CMK (cell line): ENCODE measurements around the gene ATL1.
"Not testable (repeated sequence)": the region's sequence is repeated elsewhere in the genome, so short reads cannot be mapped to it uniquely, and the experiment has no call there.

Experiments
- DNase-seq: peaks from one replicate; pipeline ENCODE4 v3.0.0-alpha.2; 2010; ENCODE audit warnings: low read depth

The ATL1 gene

DNA sequence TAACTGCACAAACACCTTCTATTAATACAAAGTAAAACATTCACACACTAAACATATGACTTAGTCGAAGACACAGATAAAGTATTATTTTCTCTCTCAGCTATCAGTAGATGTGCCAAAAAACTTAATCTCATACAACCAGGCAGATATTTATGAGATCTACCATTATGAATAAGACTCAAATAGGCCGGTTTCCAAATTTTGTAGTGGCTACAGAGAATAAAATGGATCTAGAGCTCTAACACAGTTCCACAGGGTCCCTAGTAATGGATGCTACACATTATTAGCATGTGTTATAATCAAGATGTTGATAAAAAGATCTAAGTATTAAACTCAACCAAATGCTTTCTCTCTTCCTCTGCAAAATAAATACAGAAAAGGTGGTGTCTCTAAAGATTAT is 97.8 kb downstream of the ATL1 start:
- no peak for DNase-seq

DNA sequence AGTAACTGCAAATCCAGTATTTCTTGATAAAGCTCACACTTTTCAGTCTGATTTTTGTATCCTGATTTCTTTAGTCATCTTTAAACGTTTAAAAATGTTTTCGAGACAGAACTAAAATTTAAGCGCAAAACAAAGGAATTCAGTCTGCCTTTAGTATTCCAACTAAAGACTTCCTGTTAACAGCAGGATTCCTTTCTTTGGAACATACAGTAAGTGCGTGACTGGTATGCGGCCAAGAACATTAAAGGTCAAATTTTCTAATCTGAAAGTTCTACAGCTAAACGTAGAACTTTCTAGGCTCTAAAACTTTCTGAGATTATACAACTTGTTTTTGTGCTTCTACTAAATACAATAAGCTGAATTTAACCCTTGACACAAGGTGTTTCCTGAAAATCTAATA is 98.3 kb downstream of the ATL1 start:
- DNase-seq = no peak

DNA sequence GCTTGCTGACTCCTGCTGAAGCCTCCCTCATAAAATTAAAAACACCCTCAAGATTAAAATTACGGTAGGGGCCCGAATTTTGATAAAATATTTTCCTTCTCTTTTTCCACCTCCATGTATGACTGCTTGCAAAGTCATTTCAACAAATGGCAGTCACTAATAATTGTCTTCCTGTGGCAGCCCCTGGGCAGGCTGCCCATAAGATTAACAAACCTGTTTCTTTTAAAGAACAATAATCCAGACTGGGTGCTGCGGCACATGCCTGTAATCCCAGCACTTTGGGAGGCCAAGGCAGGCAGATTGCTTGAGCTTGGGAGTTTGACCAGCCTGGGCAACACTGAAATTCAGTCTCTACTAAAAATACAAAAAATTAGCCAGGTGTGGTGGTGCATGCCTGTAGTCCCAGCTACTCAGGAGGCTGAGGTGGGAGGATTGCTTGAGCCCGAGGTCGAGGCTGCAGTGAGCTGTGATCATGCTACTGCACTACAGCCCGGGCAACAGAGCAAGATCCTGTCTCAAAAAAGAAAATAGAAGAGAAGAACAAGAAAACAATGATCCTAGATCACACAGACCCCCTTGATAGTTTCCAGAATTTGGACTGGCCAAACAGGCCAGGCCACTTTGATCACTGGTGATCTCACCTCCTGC is 99.5 kb downstream of the ATL1 start:
- no peak for DNase-seq

DNA sequence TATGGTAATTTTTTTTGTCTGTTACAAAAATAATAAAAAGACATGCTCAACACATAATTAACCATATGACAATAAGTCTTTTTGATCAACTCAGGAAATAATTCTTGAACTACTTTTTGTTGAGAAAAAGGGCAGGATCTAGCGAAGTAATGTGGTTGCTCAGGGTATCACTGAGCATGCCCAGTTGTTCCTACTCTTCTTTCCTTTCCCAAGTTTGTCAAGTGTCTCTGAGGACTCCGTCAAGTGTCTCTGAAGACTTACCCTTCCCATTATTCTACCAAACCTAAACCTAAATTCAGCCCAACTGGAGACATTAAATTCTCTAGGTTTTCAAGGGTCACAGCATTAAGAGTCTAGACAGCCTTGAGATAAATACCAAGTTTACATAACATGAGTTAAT is 104.6 kb downstream of the ATL1 start:
- not testable (repeated sequence) for DNase-seq

DNA sequence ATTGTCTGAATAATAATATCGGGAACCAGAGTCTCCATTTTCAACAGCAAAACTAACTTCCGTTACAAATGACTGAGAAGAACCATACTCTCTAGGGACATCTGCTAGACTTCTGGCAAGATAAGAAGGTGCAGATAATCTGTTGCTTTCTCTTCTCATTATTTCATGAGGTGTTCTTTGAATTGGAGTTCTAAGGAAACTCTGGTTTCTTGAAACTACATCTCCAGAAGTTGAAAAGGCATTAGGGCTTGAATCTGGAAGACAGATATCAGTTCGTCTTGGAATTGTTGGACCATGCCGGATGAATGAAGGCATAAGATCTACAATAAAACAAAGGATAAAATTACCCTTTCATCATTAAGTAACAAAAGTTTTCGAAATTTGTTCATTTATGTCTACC is 105.4 kb downstream of the ATL1 start:
- DNase-seq = not testable (repeated sequence)

DNA sequence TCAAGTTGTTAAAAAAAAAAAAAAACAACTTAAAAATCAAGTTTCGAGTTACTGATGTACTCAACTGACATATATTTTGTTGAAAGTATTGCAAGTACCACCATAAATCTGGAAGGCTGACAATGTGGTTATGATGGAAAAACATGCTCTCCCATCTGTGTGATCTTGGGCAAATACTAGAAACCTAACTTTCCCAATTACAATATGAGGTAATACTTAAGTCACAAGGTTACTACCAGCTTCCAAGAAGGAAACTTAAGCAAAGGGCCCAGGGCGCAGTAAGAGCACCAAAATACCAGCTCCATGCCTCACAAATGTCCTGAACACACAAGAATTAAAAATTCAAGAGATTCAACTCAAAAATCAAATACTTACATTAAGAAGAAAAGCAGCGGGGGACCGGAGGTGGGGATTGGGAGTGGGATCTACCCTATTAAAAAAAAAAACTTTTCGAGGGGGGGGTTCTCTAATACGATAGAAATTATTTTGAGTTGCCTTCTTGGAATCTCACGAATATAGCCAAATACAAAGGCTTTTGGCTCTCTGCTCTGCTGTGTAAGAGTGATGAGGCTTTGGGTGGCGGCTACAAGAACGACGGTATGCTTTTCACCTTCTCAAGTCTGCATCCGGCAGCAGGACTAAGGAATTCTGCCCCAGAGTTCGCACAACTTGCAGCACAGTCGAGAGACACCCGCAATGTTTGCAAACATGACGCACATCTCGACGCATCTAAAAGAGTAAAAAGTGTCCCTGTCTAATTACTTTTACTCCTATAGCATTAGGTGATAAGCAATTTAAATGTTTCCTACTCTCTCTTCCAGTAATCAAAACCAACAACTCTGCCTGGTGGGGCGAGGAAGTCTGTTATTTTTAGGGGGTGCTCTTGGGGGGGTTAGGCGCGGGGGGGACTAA is 107.1 kb downstream of the ATL1 start:
- no peak for DNase-seq

DNA sequence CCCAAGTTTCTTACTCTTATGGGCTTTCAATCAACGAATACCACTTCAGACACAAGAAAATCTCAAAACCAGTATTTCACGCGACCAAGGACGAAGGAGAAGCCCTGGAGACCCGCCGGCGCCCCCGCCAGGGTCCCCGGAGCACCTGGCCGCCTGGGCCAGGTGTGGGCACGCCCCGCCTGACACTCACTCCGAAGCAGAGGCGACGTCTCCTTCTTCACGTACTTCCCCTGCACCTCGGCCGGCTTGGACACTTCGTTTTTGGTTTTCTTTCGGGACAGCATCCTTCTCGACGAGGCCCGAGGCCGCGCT is 107.7 kb downstream of the ATL1 start:
- DNase-seq = no peak

DNA sequence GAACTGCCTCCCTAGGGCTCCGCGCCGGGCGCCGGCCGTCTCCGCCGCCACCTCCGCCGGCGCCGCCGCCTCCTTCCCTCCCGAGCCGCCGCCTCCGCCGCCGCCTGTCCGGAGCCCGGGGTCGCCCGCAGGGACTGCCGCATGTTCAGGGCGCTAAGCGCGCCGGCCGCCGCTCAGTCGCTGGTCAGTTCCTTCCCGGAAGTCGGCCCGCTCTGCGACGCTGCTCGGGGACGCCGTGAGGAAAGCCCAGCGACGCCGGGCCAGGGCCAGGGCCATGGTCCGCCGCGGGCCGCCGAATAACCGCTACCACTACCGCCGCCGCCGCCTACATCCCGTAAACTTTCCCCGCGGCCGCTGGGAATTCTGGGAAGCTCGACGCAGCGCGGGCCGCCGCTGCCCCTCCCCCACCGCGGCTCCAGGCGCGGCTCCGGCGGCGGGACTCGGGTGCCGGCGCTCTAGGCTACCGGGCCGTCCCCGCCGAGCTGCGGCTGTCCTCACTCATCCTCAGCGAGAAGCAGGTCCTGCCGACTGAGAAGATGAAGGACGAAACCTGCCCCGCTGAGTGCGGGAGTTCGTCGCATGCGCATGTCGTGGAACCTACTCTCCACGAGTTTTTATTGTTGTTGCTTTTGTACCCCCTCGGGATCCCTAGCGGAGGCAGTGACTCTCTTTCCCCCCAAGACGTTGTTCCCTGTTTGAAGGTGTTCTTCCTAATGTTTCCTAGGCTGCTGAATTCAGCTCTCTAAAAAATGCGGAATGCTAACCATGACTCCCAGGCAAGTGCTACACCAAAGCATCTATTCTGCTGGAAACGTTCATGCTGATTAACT is 108.3 kb downstream of the ATL1 start, which contains the start of gene SAV1:
TSS of gene SAV1 (minus strand) at position 311 of the 830 bp plus-strand sequence. CDS start 339 bp downstream, outside the sequence.
- peak; percentile 33 for DNase-seq

DNA sequence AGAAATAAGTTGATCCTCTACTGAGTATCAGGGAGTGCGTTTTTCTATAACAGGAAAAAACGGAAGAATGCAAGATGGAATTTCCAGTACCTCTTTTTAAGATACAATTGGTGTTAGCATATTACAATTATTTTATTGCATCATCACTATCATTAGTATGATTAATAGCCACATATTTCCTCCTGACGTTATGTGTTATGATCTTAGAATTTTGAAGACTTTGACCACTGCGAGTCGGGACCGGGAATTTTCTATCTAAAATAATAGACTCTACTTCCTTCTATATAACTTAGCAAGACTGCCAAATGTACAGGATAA is 108.8 kb downstream of the ATL1 start:
- no peak for DNase-seq

DNA sequence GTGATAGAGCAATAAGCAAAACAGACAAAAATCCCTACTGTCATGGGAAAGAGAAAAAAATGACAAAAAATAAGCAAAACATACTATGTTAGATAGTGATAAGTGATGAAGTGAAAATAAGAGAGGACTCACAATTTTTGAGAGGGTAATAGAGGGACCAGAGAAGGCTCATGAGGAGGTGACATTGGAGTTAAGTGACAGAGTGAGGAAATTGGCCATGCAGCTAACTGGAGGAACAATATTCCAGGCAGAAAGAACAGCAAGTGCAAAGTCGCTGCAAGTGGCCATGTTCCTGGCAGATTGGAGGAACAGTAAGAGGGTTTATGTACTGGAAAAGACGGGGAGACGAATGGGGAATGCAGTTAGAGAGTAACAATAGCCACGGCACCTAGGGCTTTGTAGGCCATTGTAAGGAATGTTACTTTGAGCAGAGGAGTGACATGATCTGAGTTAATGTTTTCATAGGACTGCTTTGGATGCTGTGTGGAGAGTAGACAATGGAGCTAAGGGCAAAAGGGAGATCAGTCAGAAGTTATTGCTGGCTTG is 109.6 kb downstream of the ATL1 start:
- no peak for DNase-seq

DNA sequence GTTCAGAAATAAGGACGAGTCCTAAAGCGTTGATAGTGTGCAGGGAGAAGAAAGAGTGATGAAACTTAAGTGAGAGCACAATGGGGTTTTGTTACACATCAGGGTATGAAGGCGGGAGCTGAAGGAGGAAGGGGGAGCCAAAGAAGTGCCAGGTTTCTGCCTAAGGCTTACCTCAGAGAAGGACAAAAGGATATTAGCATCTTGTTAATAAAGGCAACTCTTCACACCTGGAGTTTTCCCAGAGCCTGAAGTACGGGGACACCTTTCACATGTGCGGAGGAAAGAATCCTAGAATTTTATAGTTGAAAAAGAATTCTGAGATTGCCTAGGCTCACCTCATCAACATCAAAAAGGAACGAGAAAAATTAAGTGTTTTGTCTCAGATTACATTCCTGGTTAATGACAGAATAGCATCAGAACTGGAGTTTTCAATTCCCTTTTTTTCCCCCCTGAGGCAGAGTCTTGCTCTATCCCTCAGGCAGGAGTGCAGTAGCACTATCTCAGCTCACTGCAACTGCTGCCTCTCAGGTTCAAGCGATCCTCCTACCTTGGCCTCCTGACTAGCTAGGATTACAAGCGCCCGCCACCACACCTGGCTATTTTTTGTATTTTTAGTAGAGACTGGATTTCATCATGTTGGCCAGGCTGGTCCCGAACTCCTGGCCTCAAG is 110.4 kb downstream of the ATL1 start:
- no peak for DNase-seq

DNA sequence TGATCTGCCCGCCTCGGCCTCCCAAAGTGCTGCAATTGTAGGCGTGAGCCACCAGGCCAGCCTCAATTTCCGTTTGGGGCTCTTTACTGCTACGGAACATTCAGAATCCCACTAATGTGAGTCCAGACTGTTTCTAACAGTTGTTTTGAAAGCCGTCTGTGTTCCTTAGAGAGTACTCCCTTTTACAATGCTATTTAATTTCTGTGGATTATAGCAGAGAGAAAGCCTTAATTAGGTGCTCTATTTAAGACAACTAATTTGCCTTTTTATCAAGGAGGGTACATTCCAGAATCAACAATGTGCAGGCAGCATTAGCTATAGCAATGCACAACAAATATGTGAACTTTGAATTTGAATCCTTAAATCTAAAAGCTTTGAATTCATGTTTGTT is 110.9 kb downstream of the ATL1 start:
- DNase-seq = no peak

DNA sequence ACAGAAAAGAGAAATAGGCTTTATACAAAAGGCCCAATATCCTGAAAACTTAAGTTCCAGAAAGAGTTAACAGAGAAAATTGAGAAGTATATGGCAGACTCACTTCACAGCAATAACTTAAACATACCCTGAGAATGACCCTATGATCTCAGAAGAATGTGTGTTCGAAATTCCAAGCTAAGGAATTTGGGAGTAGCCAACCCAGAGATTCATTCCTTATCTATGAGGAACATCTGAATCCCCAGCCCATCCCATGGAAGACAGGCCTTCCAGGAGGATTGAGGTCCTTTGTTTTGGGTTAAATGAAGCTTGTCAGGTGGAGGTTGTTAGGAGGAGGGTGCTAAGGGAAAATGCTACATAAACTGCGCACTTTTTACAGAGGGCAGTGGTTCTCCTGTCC is 115.7 kb downstream of the ATL1 start:
- no peak for DNase-seq

DNA sequence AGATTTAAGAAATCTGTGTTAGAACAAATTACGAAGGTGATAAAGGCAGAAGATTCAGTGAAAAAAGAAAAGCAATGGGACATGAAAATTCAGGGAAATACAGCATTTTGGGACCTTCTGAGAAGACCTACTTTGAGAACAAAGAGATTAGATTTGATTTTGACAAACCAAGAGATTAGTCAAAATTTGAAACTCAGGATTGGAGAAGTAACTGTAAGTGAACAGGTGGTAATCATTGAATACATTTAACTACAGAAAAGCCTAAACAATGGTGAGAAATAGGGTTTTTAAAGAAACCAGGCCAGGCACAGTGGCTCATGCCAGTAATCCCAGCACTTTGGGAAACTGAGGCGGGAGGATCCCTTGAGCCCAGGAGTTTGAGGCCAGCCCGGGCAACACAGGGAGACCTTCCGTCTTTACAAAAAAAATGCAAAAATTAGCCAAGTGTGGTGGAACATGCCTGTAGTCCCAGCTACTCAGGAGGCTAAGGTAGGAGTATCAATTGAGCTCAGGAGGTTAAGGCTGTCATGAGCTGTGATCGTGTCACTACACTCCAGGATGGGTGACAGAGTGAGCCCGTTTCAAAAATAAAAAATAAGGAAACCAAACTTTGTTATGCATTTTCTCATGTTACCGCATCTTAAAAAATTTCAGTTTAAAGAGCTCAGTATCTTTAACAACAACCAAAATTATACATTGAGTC is 117.0 kb downstream of the ATL1 start:
- no peak for DNase-seq

DNA sequence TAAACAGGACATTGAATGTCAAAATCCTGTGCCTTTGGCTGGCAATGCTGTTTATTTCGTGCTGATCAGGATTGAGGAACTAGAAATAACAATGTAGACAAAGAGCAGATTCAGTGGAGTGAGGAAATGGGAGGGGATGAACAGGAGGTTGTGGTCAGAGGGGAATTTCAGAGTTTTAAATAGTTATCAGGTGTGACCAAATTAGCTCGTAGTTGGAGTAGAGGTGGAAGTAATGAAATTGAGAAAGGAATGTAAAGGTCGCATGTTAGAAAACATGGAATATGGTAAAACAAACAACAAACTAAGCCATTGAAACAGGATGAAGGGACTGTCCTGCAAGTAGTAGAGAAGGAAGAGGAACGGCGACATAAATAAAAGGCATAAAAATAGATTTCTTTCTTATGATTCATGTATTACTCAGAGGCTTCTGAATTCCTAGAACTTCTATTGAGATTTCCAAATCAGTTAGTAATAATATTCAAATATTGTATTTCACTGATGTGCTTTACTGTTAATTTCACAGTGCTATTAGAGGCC is 117.7 kb downstream of the ATL1 start:
- no peak for DNase-seq

DNA sequence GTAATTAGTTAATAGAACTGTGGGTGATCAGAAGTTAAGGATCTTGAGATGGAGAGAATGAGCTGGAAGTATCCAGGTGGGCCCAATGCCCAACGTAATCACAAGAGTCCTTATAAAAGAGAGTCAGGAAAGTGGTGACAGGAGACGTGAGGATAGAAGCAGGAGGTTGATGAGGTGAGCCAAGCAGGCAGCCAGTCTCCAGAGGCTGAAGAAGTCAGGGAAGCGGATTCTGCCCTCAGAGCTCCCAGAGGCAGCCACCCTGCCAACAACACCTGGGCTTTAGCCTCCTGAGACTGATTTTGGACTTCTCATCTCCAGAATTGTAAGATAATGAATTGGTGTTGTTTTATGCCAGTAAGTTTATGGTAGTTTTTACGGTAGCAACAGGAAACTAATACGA is 118.2 kb downstream of the ATL1 start:
- DNase-seq = no peak

DNA sequence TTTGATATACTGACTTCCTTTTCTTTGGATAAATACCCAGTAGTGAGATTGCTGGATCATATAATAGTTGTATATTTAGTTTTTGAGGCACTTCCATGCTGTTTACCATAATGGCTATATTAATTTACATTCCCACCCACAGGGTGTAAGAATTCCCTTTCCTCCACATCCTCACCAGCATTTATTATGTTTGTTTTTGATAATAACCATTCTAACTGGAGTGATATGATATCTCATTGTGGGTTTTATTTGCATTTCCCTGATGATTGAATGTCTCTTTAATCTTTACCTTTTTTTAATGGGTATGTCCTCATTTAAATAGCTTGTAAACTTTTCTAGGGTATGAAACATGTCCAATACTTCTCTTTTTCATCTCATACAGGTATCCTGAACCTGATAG is 119.7 kb downstream of the ATL1 start:
- no peak for DNase-seq
